HG03354 (cell line): ENCODE data around the gene CCL1.

ENCODE experiments used
- ATAC-seq: cut with Tn5 transposase; IDR thresholded peaks from one replicate; pipeline ENCODE4 v1.9.1; 2021; ENCODE audit warnings: mild to moderate bottlenecking; ENCODE audit not compliant: unreplicated experiment, poor library complexity, severe bottlenecking

The CCL1 gene

GRCh38 chr17:34312080-34312479 is 51.0 kb downstream of the CCL1 start:
- no peak for ATAC-seq

GRCh38 chr17:34311291-34311690 is 51.7 kb downstream of the CCL1 start:
- ATAC-seq: no peak
